GM19099 (cell line): Measurements from ENCODE around the gene ARMH2.

ENCODE experiments used
- POLR2A ChIP-seq: IDR thresholded peaks from 3 replicates; pipeline ENCODE4 v1.6.1; 2011; ENCODE audit warnings: low read depth; ENCODE audit not compliant: insufficient read length; ENCODE audit errors: extremely low read depth

ARMH2 gene

GRCh38 chr6:24759718-24760117, 39.0 kb downstream of the ARMH2 start:
- no peak for TF ChIP-seq POLR2A

DNA sequence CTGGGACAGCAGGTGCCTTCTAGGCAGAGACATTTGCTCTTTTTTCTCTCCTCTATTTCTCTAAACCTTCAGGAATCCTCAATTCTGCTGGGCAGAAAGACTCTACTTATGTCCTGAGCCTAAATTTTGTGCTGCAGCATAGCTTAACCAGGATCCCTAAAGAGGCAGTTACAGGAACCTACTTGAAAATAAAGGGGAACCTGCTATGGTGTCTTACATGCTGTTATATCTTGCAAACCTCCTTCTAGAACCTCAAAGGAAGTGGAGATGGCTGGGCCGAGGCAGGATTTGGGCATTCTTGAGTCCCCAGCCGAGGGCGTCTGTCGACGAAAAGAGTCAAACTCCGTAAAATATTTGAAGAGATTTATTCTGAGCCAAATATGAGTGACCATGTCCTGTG, 41.1 kb downstream of the ARMH2 start:
- no peak for TF ChIP-seq POLR2A

- no peak for TF ChIP-seq POLR2A
Measured at GRCh38 chr6:24755279-24755678, 43.4 kb downstream of the ARMH2 start.

GRCh38 chr6:24753545-24753944, 45.2 kb downstream of the ARMH2 start:
- no peak for TF ChIP-seq POLR2A

DNA sequence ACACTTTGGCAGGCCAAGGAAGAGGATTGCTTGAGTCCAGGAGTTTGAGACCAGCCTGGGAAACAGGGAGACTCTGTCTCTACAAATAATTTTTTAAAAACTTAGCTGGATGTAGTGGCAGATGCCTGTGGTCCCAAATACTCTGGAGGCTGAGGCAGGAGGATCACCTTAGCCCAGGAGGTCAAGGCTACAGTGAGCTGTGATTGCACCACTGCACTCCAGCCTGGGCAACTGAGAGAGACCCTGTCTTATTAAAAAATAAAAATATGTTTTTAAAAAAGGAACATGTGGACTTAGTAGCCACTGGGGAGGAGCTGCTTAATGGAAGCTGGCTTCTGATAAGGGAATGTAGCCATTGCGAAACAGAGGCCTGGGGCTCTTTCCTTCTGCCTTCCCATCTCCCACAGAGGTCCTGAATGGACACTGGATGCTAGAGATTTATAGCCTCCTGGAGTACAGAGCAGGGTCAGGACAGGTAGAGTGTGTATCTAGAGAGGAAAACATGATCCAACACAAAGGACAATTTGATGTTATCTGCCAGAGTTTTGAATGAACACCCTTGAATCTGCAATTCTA, 45.7 kb downstream of the ARMH2 start:
- no peak for TF ChIP-seq POLR2A

DNA sequence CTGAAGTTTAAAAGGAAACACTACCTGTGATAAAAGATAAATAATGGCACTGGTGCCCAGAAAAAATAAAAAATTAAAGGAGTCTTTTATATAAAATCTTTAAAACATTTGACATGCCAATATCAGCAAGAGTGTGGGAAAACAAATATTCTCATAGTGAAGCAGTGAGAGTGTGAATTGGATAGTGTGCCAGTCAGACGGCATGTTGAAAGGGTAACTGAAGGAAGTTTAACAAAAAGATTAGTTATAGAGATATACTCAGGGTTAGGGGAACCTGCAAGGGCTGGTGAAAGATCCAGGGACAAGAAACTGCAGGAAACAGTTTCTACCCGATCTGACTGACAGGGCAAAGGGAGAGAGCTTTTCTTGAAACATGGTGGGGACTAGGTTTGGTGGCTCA, 46.2 kb downstream of the ARMH2 start:
- no peak for TF ChIP-seq POLR2A

GRCh38 chr6:24749297-24749696, 49.4 kb downstream of the ARMH2 start:
- no peak for TF ChIP-seq POLR2A
